ENCODE data around the gene KCND3. TPM values are rescaled to one million over a fixed set of nuclear protein-coding genes. Genes with fewer than 3 reads are reported as not detected.

KCND3 gene
- total RNA-seq, 4 donors from 2014 or later = 4.8 to 11.1 (median 5.7) TPM

GRCh38 chr1:111882986-111883560, 106.4 kb downstream of the KCND3 start:
- TF ChIP-seq CTCF (IDR thresholded peaks at IDR 0.05; ENCODE audit: low read depth) = no peak

GRCh38 chr1:111882559-111882958, 106.9 kb downstream of the KCND3 start:
- TF ChIP-seq CTCF (IDR thresholded peaks at IDR 0.05; ENCODE audit: low read depth) = no peak

GRCh38 chr1:111880881-111881837, 108.3 kb downstream of the KCND3 start:
- TF ChIP-seq CTCF (IDR thresholded peaks at IDR 0.05; ENCODE audit: low read depth) = no peak

GRCh38 chr1:111879081-111879480, 110.4 kb downstream of the KCND3 start:
- no peak for TF ChIP-seq CTCF (IDR thresholded peaks at IDR 0.05; ENCODE audit: low read depth)

GRCh38 chr1:111878649-111879048, 110.8 kb downstream of the KCND3 start:
- TF ChIP-seq CTCF (IDR thresholded peaks at IDR 0.05; ENCODE audit: low read depth) = no peak

- no peak for TF ChIP-seq CTCF (IDR thresholded peaks at IDR 0.05; ENCODE audit: low read depth)
Observed at GRCh38 chr1:111878091-111878490, 111.4 kb downstream of the KCND3 start.

GRCh38 chr1:111876631-111877030, 112.8 kb downstream of the KCND3 start:
- no peak for TF ChIP-seq CTCF (IDR thresholded peaks at IDR 0.05; ENCODE audit: low read depth)
